Hepatocyte (in vitro differentiated cells): Measurements from ENCODE around the gene LRRK1.

Experiments used
- EZH2 ChIP-seq: fragments of 200-600 bp; sonication (generic); IDR thresholded peaks from 2 replicates; pipeline ENCODE4 v1.6.1; 2016; ENCODE audit warnings: antibody characterized with exemption, mild to moderate bottlenecking, borderline replicate concordance
- EZH2phosphoT487 ChIP-seq: fragments of 200-600 bp; sonication (generic); IDR thresholded peaks from one replicate; pipeline ENCODE4 v1.6.1; 2018; ENCODE audit warnings: antibody characterized with exemption, mild to moderate bottlenecking, low read depth, moderate library complexity; ENCODE audit not compliant: unreplicated experiment, severe bottlenecking
- TF ChIP-seq, protein P1 (sequence below): fragments of 200-600 bp; sonication (generic); IDR thresholded peaks from 2 replicates; pipeline ENCODE4 v1.5.1; 2016; ENCODE audit warnings: antibody characterized with exemption, mild to moderate bottlenecking; ENCODE audit not compliant: poor library complexity

- TF ChIP-seq, protein P1, sequence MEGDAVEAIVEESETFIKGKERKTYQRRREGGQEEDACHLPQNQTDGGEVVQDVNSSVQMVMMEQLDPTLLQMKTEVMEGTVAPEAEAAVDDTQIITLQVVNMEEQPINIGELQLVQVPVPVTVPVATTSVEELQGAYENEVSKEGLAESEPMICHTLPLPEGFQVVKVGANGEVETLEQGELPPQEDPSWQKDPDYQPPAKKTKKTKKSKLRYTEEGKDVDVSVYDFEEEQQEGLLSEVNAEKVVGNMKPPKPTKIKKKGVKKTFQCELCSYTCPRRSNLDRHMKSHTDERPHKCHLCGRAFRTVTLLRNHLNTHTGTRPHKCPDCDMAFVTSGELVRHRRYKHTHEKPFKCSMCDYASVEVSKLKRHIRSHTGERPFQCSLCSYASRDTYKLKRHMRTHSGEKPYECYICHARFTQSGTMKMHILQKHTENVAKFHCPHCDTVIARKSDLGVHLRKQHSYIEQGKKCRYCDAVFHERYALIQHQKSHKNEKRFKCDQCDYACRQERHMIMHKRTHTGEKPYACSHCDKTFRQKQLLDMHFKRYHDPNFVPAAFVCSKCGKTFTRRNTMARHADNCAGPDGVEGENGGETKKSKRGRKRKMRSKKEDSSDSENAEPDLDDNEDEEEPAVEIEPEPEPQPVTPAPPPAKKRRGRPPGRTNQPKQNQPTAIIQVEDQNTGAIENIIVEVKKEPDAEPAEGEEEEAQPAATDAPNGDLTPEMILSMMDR, result no peak
- TF ChIP-seq EZH2, result no peak
- no peak for TF ChIP-seq EZH2phosphoT487
Observed at GRCh38 chr15:101004986-101005747, 86.0 kb downstream of the LRRK1 start.
